ENCODE measurements around the gene HOXC9.

Gene HOXC9

GRCh38 chr12:53963434-53964314 is 36.3 kb upstream of the HOXC9 start:
- no peak for DNase-seq

- no peak for DNase-seq
These were observed 35.6 kb upstream of the HOXC9 start for GRCh38 chr12:53964315-53964713.

- no peak for DNase-seq
These were observed 34.5 kb upstream of the HOXC9 start for GRCh38 chr12:53965281-53966084.

- no peak for DNase-seq
These were observed 33.9 kb upstream of the HOXC9 start for GRCh38 chr12:53966085-53966384.

- DNase-seq = no peak
These were observed 33.4 kb upstream of the HOXC9 start for GRCh38 chr12:53966385-53967133.

GRCh38 chr12:53967421-53967925 is 32.5 kb upstream of the HOXC9 start:
- no peak for DNase-seq

- no peak for DNase-seq
These were observed 31.5 kb upstream of the HOXC9 start for GRCh38 chr12:53968214-53969127.

GRCh38 chr12:53969588-53970259 is 30.2 kb upstream of the HOXC9 start:
- DNase-seq = no peak

- DNase-seq = no peak
These were observed 29.5 kb upstream of the HOXC9 start for GRCh38 chr12:53970451-53970850.

- no peak for DNase-seq
These were observed 28.8 kb upstream of the HOXC9 start for GRCh38 chr12:53971129-53971528.

GRCh38 chr12:53971686-53972085 is 28.3 kb upstream of the HOXC9 start:
- no peak for DNase-seq

- DNase-seq = no peak
These were observed 27.7 kb upstream of the HOXC9 start for GRCh38 chr12:53972152-53972702.

- DNase-seq = no peak
These were observed 27.2 kb upstream of the HOXC9 start, which contains the start of gene HOXC11 for GRCh38 chr12:53972722-53973235. Gene HOXC11, plus strand, starts transcription at chr12:53973126. Its CDS starts 116 bp downstream, at chr12:53973242.

- DNase-seq = no peak
These were observed 26.5 kb upstream of the HOXC9 start for GRCh38 chr12:53973236-53974042.

GRCh38 chr12:53974084-53975063 is 25.6 kb upstream of the HOXC9 start, which contains the start of gene HOTAIR:
Gene HOTAIR, minus strand, starts transcription at chr12:53974954.
- DNase-seq = no peak

- no peak for DNase-seq
These were observed 24.9 kb upstream of the HOXC9 start for GRCh38 chr12:53975064-53975471.

- DNase-seq = no peak
These were observed 24.3 kb upstream of the HOXC9 start for GRCh38 chr12:53975479-53976152.

All from NCI-H1694 (cell line).